Measurements from ENCODE around the gene GRIN2C. TPM values are rescaled to one million over a fixed set of nuclear protein-coding genes. Genes with fewer than 3 reads are reported as not detected.

The GRIN2C gene
- total and polyA plus RNA-seq, 2 donors (not counting 1 experiment from before 2014, with no cell fraction given), result 0.01 to 0.50 TPM

GRCh38 chr17:74846621-74847020 is 13.1 kb downstream of the GRIN2C start:
- peaks cover 5% of the 10 kb centered on the region for H3K27me3 ChIP-seq (ENCODE audit: control insufficient read depth, insufficient read depth, low read length)
- no peaks in the 10 kb centered on the region for H3K9me3 ChIP-seq (ENCODE audit: control insufficient read depth, insufficient read depth, low read depth, low read length)
- no peak overlapping the region for H3K9ac ChIP-seq (ENCODE audit: insufficient read depth, low read length)
- no peak for DNase-seq (ENCODE audit: low read depth in 2 of 2)
- H3K4me3 ChIP-seq (replicated peaks in 1 of 4; ENCODE audit: control extremely low read depth in 1 of 4, insufficient read depth in 1 of 4, low read depth in 3 of 4, low read length in 4 of 4), result no peak overlapping the region
- no peak overlapping the region for H2AFZ ChIP-seq (ENCODE audit: low read length)
- no peak overlapping the region for H3K27ac ChIP-seq (ENCODE audit: insufficient read depth, low read length)
- no peaks in the 10 kb centered on the region for H3K79me2 ChIP-seq (ENCODE audit: control insufficient read depth, insufficient read depth, low read length)
- H4K20me1 ChIP-seq (ENCODE audit: control insufficient read depth, extremely low read depth, insufficient read depth, low read length), result no peaks in the 10 kb centered on the region
- no peaks in the 10 kb centered on the region for H3K36me3 ChIP-seq (ENCODE audit: control insufficient read depth, insufficient read depth, low read length)
- no peak for TF ChIP-seq CTCF (conservative IDR thresholded peaks at IDR 0.05 in 1 of 2, IDR thresholded peaks at IDR 0.05 in 1 of 2; ENCODE audit: low read depth in 1 of 2, low read length in 2 of 2)
- H3K4me1 ChIP-seq (ENCODE audit: control insufficient read depth, extremely low read depth, insufficient read depth, low read length), result no peaks in the 10 kb centered on the region
- H3K4me2 ChIP-seq (ENCODE audit: extremely low read depth, insufficient read depth, low read length), result no peak overlapping the region

GRCh38 chr17:74843352-74843627 is 16.4 kb downstream of the GRIN2C start:
- no peak for DNase-seq (ENCODE audit: low read depth in 2 of 2)

GRCh38 chr17:74842599-74843351 is 16.9 kb downstream of the GRIN2C start:
- H3K27me3 ChIP-seq (ENCODE audit: control insufficient read depth, insufficient read depth, low read length), result no peaks in the 10 kb centered on the region
- peak overlapping the region; percentile 2 for H3K4me2 ChIP-seq (ENCODE audit: extremely low read depth, insufficient read depth, low read length)
- H2AFZ ChIP-seq (ENCODE audit: low read length), result peak overlapping the region; percentile 59
- TF ChIP-seq CTCF (conservative IDR thresholded peaks at IDR 0.05 in 1 of 2, IDR thresholded peaks at IDR 0.05 in 1 of 2; ENCODE audit: low read depth in 1 of 2, low read length in 2 of 2) (peak; percentile 29 to 31), EZH2 (IDR thresholded peaks at IDR 0.05; ENCODE audit: low read length, missing control alignments) (no peak)
- H3K9ac ChIP-seq (ENCODE audit: insufficient read depth, low read length), result no peak overlapping the region
- no peak overlapping the region for H3K27ac ChIP-seq (ENCODE audit: insufficient read depth, low read length)
- H4K20me1 ChIP-seq (ENCODE audit: control insufficient read depth, extremely low read depth, insufficient read depth, low read length), result no peaks in the 10 kb centered on the region
- DNase-seq (ENCODE audit: low read depth in 2 of 2), result peak; percentile 51 to 63
- H3K36me3 ChIP-seq (ENCODE audit: control insufficient read depth, insufficient read depth, low read length), result no peaks in the 10 kb centered on the region
- peaks cover 6% of the 10 kb centered on the region for H3K4me1 ChIP-seq (ENCODE audit: control insufficient read depth, extremely low read depth, insufficient read depth, low read length)
- H3K79me2 ChIP-seq (ENCODE audit: control insufficient read depth, insufficient read depth, low read length), result no peaks in the 10 kb centered on the region
- H3K4me3 ChIP-seq (replicated peaks in 1 of 4; ENCODE audit: control extremely low read depth in 1 of 4, insufficient read depth in 1 of 4, low read depth in 3 of 4, low read length in 4 of 4), result peak overlapping the region in 2 of 4 experiments; percentile 37 to 43
- no peaks in the 10 kb centered on the region for H3K9me3 ChIP-seq (ENCODE audit: control insufficient read depth, insufficient read depth, low read depth, low read length)

More at GRCh38 chr17:74843352-74843627, 16.4 kb downstream of the GRIN2C start:
- Histone ChIP-seq H3K79me2 (ENCODE audit: control insufficient read depth, insufficient read depth, low read length) (no peaks in the 10 kb centered on the region), H2AFZ (ENCODE audit: low read length) (no peak overlapping the region), H4K20me1 (ENCODE audit: control insufficient read depth, extremely low read depth, insufficient read depth, low read length) (no peaks in the 10 kb centered on the region), H3K9ac (ENCODE audit: insufficient read depth, low read length) (no peak overlapping the region), H3K4me2 (ENCODE audit: extremely low read depth, insufficient read depth, low read length) (no peak overlapping the region), H3K4me1 (ENCODE audit: control insufficient read depth, extremely low read depth, insufficient read depth, low read length) (peaks cover 6% of the 10 kb centered on the region), H3K27ac (ENCODE audit: insufficient read depth, low read length) (no peak overlapping the region), H3K9me3 (ENCODE audit: control insufficient read depth, insufficient read depth, low read depth, low read length) (no peaks in the 10 kb centered on the region), H3K4me3 (replicated peaks in 1 of 4; ENCODE audit: control extremely low read depth in 1 of 4, insufficient read depth in 1 of 4, low read depth in 3 of 4, low read length in 4 of 4) (no peak overlapping the region), H3K27me3 (ENCODE audit: control insufficient read depth, insufficient read depth, low read length) (no peaks in the 10 kb centered on the region), H3K36me3 (ENCODE audit: control insufficient read depth, insufficient read depth, low read length) (no peaks in the 10 kb centered on the region)
- TF ChIP-seq CTCF (conservative IDR thresholded peaks at IDR 0.05 in 1 of 2, IDR thresholded peaks at IDR 0.05 in 1 of 2; ENCODE audit: low read depth in 1 of 2, low read length in 2 of 2), result no peak
- TF ChIP-seq EZH2 (IDR thresholded peaks at IDR 0.05; ENCODE audit: low read length, missing control alignments), result no peak
